Activated CD4-positive, alpha-beta memory T cell treated with anti-CD3 and anti-CD28 coated beads, Interleukin-2, amount 10 ng/mL, durations not matched to agents 7 days and 5 days (primary cell): ENCODE data around the gene ADK. TPM values are rescaled to one million over a fixed set of nuclear protein-coding genes. Genes with fewer than 3 reads are reported as not detected.
"Not testable (repeated sequence)": the region's sequence is repeated elsewhere in the genome, so short reads cannot be mapped to it uniquely, and the experiment has no call there.

ENCODE experiments used
- CTCF ChIA-PET: fragments of 350-600 bp; sonication (Branson Sonifier 250); formaldehyde crosslinking; loops from one replicate; lab custom pipeline; 2021; ENCODE audit warnings: antibody characterized with exemption, inconsistent platforms; lab: Charles Lee
- POLR2A ChIA-PET: fragments of 350-600 bp; sonication (Branson Sonifier 250); formaldehyde crosslinking; loops from one replicate; lab custom pipeline; 2021; ENCODE audit warnings: antibody characterized with exemption; lab: Charles Lee
- DNase-seq: peaks from one replicate; pipeline ENCODE4 v3.0.0-alpha.2; 2020
- H3K27ac Mint-ChIP-seq: one replicate; pipeline ENCODE4 v1.8.0; 2021; ENCODE audit warnings: mild to moderate bottlenecking, mixed read lengths
- H3K27me3 Mint-ChIP-seq: one replicate; pipeline ENCODE4 v1.8.0; 2021; ENCODE audit warnings: mixed read lengths
- H3K36me3 Mint-ChIP-seq: one replicate; pipeline ENCODE4 v1.8.0; 2021; ENCODE audit warnings: low read depth, mixed read lengths
- H3K4me1 Mint-ChIP-seq: one replicate; pipeline ENCODE4 v1.8.0; 2021; ENCODE audit warnings: mixed read lengths
- H3K4me3 Mint-ChIP-seq: one replicate; pipeline ENCODE4 v1.8.0; 2021; ENCODE audit warnings: mild to moderate bottlenecking, mixed read lengths
- H3K9me3 Mint-ChIP-seq: one replicate; pipeline ENCODE4 v1.8.0; 2021; ENCODE audit warnings: mixed read lengths
- total RNA-seq, 2 experiments: library from RNA; stranded (reverse); gene quantifications; one replicate each; pipeline ENCODE4 v1.2.3, GENCODE V29; 2021

Gene ADK
- total RNA-seq, 2 experiments from 2014 or later = 29.3 to 31.8 TPM

- CTCF ChIA-PET = no interaction called here
- no peak overlapping the region for H3K27ac Mint-ChIP-seq
These were observed 171.5 kb downstream of the ADK start for GRCh38 chr10:74322565-74322964.

GRCh38 chr10:74328388-74328787 lies 177.4 kb downstream of the ADK start:
- H3K4me1 Mint-ChIP-seq = no peaks in the 10 kb centered on the region
- ChIA-PET POLR2A (no interaction called here), CTCF (no interaction called here)
- no peak overlapping the region for H3K4me3 Mint-ChIP-seq
- peaks cover 27% of the 10 kb centered on the region for H3K36me3 Mint-ChIP-seq
- no peaks in the 10 kb centered on the region for H3K9me3 Mint-ChIP-seq
- no peak overlapping the region for H3K27ac Mint-ChIP-seq
- no peaks in the 10 kb centered on the region for H3K27me3 Mint-ChIP-seq
- DNase-seq = no peak

More at GRCh38 chr10:74322565-74322964, 171.5 kb downstream of the ADK start:
- no peak overlapping the region for H3K4me3 Mint-ChIP-seq
- no peaks in the 10 kb centered on the region for H3K27me3 Mint-ChIP-seq
- POLR2A ChIA-PET = no interaction called here
- peaks cover 42% of the 10 kb centered on the region for H3K36me3 Mint-ChIP-seq
- DNase-seq = no peak
- peaks cover 2% of the 10 kb centered on the region for H3K4me1 Mint-ChIP-seq
- peaks cover 14% of the 10 kb centered on the region for H3K9me3 Mint-ChIP-seq

DNA sequence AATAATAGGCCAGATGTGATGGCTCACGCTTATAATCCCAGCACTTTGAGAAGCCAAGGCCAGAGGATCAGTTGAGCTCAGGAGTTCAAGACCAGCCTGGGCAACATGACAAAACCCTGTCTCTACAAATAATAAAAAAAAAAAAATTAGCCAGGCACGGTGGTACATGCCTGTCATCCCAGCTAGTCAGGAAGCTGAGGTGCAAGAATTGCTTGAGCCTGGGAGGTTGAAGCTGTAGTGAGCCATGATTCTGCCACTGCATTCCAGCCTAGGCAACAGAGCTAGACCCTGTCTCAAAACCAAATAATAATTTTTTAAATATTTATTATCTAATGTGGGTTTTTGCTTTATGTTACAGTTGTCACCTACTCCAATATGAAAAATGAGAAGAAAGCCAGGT lies 178.9 kb downstream of the ADK start:
- H3K36me3 Mint-ChIP-seq = peaks cover 24% of the 10 kb centered on the region
- no peaks in the 10 kb centered on the region for H3K4me1 Mint-ChIP-seq
- H3K4me3 Mint-ChIP-seq = no peak overlapping the region
- H3K9me3 Mint-ChIP-seq = no peaks in the 10 kb centered on the region
- H3K27ac Mint-ChIP-seq = no peak overlapping the region
- no peak for DNase-seq
- ChIA-PET POLR2A (no interaction called here), CTCF (no interaction called here)
- no peaks in the 10 kb centered on the region for H3K27me3 Mint-ChIP-seq

DNA sequence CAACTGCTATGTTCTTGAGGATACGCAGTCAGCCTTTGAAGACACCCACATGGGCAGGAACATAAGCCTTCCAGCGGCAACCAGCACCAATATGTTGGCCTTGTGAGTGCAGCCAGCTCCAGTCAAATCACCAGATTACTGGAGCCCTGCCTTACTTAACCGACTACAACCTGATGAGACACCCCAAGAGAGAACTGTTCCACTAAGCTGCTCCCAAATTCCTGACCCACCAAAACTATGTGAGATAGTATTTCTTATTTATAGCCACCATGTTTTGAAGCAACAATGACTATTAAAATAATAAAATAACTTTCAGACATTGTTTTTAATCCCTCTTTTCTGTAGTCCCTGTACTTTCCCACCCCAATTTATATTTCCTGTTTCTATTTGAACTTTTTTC lies 179.6 kb downstream of the ADK start:
- H3K36me3 Mint-ChIP-seq = peaks cover 24% of the 10 kb centered on the region
- CTCF ChIA-PET = no interaction called here
- DNase-seq = no peak
- H3K9me3 Mint-ChIP-seq = no peaks in the 10 kb centered on the region
- POLR2A ChIA-PET = interaction anchor here (0.7 kb wide), 1 partner anchor 830 kb away, joined by 3 read pairs; no protein-coding TSS in a partner anchor
- no peak overlapping the region for H3K4me3 Mint-ChIP-seq
- H3K27me3 Mint-ChIP-seq = no peaks in the 10 kb centered on the region
- no peak overlapping the region for H3K27ac Mint-ChIP-seq
- H3K4me1 Mint-ChIP-seq = no peaks in the 10 kb centered on the region

- Mint-ChIP-seq H3K27ac (no peak overlapping the region), H3K9me3 (no peaks in the 10 kb centered on the region), H3K4me3 (no peak overlapping the region), H3K27me3 (no peaks in the 10 kb centered on the region), H3K36me3 (peaks cover 21% of the 10 kb centered on the region), H3K4me1 (peaks cover 2% of the 10 kb centered on the region)
- ChIA-PET CTCF (no interaction called here), POLR2A (no interaction called here)
- DNase-seq = no peak
These were observed 181.4 kb downstream of the ADK start for GRCh38 chr10:74332398-74332797.

DNA sequence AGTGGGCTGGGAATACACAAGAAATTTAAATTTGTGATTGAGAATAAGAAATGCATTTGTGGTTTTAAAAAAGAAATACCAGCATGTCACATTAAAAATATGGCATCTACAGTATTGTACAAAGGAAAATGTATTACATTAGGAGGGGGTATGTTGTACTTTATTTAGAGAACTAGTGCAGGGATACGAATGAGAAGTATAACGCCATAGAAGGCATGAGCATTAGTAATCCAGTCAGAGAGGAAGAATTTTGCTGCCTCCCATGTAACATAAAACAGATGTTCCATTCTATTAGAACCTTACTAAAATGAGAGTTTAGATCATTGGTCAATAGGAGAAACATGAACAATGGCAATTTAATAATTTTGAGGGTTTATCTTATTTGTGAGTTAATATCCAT lies 182.2 kb downstream of the ADK start:
- H3K4me3 Mint-ChIP-seq = no peak overlapping the region
- H3K9me3 Mint-ChIP-seq = no peaks in the 10 kb centered on the region
- DNase-seq = no peak
- H3K36me3 Mint-ChIP-seq = peaks cover 21% of the 10 kb centered on the region
- H3K27me3 Mint-ChIP-seq = no peaks in the 10 kb centered on the region
- POLR2A ChIA-PET = no interaction called here
- no peak overlapping the region for H3K27ac Mint-ChIP-seq
- CTCF ChIA-PET = no interaction called here
- H3K4me1 Mint-ChIP-seq = peaks cover 2% of the 10 kb centered on the region

DNA sequence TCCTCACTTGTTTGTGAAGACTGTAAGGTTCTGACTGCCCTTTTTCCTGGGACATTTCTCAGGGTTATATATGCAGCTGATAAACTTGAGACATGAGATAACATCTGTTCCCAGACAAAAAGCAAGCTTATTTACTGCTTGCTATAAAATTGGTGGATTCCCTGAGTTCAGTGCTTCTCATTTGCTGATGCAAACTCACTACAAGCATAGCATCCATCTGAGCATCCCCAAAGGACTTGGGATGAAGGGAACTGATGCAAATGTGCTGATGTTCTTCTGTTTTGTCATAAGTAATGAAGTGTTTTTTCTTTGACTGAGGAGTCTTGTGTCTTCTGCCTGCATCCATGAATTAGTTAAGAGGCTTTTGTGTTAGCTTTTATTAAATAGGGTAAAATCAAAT lies 183.2 kb downstream of the ADK start:
- H3K27ac Mint-ChIP-seq = no peak overlapping the region
- ChIA-PET CTCF (no interaction called here), POLR2A (no interaction called here)
- H3K4me1 Mint-ChIP-seq = peaks cover 2% of the 10 kb centered on the region
- H3K9me3 Mint-ChIP-seq = no peaks in the 10 kb centered on the region
- H3K4me3 Mint-ChIP-seq = no peak overlapping the region
- H3K36me3 Mint-ChIP-seq = peaks cover 18% of the 10 kb centered on the region
- DNase-seq = no peak
- H3K27me3 Mint-ChIP-seq = no peaks in the 10 kb centered on the region

DNA sequence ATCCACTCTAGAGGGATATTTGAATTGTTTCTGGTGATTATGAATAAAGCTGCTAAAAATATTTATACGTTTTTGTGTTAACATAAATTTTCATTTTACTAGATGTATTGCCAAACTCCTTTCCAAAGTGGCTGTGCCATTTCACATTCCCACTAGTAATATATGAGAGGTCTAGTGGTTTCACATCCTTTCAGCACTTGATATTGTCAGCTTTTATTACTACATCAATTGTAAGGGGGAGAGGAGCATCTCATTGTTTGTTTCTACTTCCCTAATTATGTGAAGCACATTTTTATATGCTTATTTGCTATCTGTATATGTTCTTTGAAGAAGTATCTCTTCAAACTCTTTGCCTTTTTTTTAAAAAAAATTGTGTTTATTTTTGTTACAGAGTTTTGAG lies 184.5 kb downstream of the ADK start:
- ChIA-PET CTCF (no interaction called here), POLR2A (no interaction called here)
- no peak overlapping the region for H3K27ac Mint-ChIP-seq

DNA sequence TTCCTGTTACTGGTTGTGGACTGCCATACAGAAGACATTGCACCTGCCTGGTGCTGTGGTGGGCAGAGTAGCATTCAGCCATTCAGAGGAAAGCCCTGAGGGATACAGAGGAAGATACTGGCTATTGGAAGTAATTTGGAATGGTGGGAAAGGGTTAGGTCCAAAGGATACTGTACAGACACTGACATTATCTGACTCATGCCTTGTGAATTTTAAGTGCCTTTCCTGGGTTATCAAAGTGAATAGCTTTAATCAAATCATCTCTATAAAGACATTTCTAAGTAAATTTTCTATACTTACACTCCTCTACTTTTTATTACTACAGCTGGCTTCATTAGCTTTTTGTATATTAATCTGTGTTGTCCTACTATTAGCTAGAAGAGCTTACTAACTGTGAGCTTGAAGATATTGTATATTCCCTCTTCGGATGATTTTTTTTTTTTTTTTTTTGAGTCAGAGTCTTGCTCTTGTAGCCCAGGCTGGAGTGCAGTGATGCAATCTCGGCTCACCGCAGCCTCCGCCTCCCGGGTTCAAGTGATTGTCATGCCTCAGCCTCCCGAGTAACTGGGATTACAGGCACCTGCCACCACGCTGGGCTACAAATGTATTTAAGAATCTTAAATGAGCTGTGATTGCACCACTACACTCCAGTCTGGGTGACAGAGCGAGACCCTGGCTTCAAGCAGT lies 186.5 kb downstream of the ADK start:
- Mint-ChIP-seq H3K36me3 (peaks cover 21% of the 10 kb centered on the region), H3K4me1 (peaks cover 2% of the 10 kb centered on the region), H3K4me3 (no peak overlapping the region), H3K27me3 (no peaks in the 10 kb centered on the region), H3K9me3 (no peaks in the 10 kb centered on the region), H3K27ac (no peak overlapping the region)
- no peak for DNase-seq
- ChIA-PET CTCF (no interaction called here), POLR2A (no interaction called here)

More for the DNA sequence above, 184.5 kb downstream of the ADK start:
- Mint-ChIP-seq H3K4me1 (peaks cover 2% of the 10 kb centered on the region), H3K27me3 (no peaks in the 10 kb centered on the region), H3K36me3 (peaks cover 19% of the 10 kb centered on the region), H3K9me3 (no peaks in the 10 kb centered on the region), H3K4me3 (no peak overlapping the region)
- no peak for DNase-seq

- Mint-ChIP-seq H3K27ac (no peak overlapping the region), H3K36me3 (peaks cover 37% of the 10 kb centered on the region), H3K27me3 (no peaks in the 10 kb centered on the region), H3K4me1 (no peaks in the 10 kb centered on the region), H3K9me3 (peaks cover 16% of the 10 kb centered on the region), H3K4me3 (no peak overlapping the region)
- DNase-seq = no peak
- ChIA-PET POLR2A (interaction anchor here (0.6 kb wide), 1 partner anchor 65 kb away, joined by 3 read pairs; no protein-coding TSS in a partner anchor), CTCF (no interaction called here)
These were observed 192.0 kb downstream of the ADK start for GRCh38 chr10:74342991-74343390.

DNA sequence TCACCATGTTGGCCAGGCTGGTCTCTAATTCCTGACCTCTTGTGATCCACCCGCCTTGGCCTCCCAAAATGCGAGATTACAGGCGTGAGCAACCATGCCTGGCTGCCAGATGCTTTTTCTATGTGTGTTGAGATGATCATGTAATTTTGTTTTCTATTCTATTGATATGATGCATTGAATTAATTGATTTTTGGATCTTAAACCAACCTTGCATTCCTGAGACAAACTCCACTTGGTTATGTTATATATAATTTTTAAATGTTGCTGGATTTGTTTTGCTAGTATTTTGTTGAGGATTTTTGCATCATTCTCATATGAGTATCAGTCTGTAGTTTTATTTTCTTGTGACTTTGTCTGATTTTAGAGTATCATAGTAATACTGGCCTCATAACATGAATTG lies 192.8 kb downstream of the ADK start:
- H3K27ac Mint-ChIP-seq = no peak overlapping the region
- no peaks in the 10 kb centered on the region for H3K27me3 Mint-ChIP-seq
- no peak for DNase-seq
- CTCF ChIA-PET = no interaction called here
- no peak overlapping the region for H3K4me3 Mint-ChIP-seq
- H3K36me3 Mint-ChIP-seq = peaks cover 37% of the 10 kb centered on the region
- H3K9me3 Mint-ChIP-seq = peaks cover 16% of the 10 kb centered on the region
- H3K4me1 Mint-ChIP-seq = no peaks in the 10 kb centered on the region
- POLR2A ChIA-PET = no interaction called here

- H3K27me3 Mint-ChIP-seq = no peaks in the 10 kb centered on the region
- DNase-seq = no peak
- H3K4me3 Mint-ChIP-seq = no peak overlapping the region
- ChIA-PET POLR2A (no interaction called here), CTCF (no interaction called here)
- peaks cover 16% of the 10 kb centered on the region for H3K9me3 Mint-ChIP-seq
- peaks cover 37% of the 10 kb centered on the region for H3K36me3 Mint-ChIP-seq
- no peaks in the 10 kb centered on the region for H3K4me1 Mint-ChIP-seq
- H3K27ac Mint-ChIP-seq = no peak overlapping the region
These were observed 193.3 kb downstream of the ADK start for GRCh38 chr10:74344306-74344705.

- Mint-ChIP-seq H3K4me1 (no peaks in the 10 kb centered on the region), H3K4me3 (no peak overlapping the region), H3K9me3 (peaks cover 20% of the 10 kb centered on the region), H3K27ac (no peak overlapping the region), H3K27me3 (no peaks in the 10 kb centered on the region), H3K36me3 (peaks cover 28% of the 10 kb centered on the region)
- no peak for DNase-seq
- ChIA-PET CTCF (no interaction called here), POLR2A (no interaction called here)
These were observed 196.5 kb downstream of the ADK start for GRCh38 chr10:74347522-74347921.

GRCh38 chr10:74353021-74353420 lies 202.0 kb downstream of the ADK start:
- H3K9me3 Mint-ChIP-seq, H3K4me1 Mint-ChIP-seq, POLR2A ChIA-PET, CTCF ChIA-PET, DNase-seq, H3K36me3 Mint-ChIP-seq, H3K27me3 Mint-ChIP-seq, H3K27ac Mint-ChIP-seq, H3K4me3 Mint-ChIP-seq: not testable (repeated sequence)
